ENCODE data around the gene TTC36.
"Not testable (repeated sequence)": the region's sequence is repeated elsewhere in the genome, so short reads cannot be mapped to it uniquely, and the experiment has no call there.

Gene TTC36

GRCh38 chr11:118532091-118532490 lies 4.8 kb downstream of the TTC36 start:
- no peak for DNase-seq (ENCODE audit: low read depth)

GRCh38 chr11:118532852-118533768 lies 5.8 kb downstream of the TTC36 start:
- DNase-seq (ENCODE audit: low read depth), result no peak

GRCh38 chr11:118533769-118534729 lies 6.8 kb downstream of the TTC36 start:
- no peak for DNase-seq (ENCODE audit: low read depth)

- no peak for DNase-seq (ENCODE audit: low read depth)
Measured at GRCh38 chr11:118535261-118535660, 8.0 kb downstream of the TTC36 start.

- DNase-seq (ENCODE audit: low read depth), result no peak
Measured at GRCh38 chr11:118536726-118537125, 9.5 kb downstream of the TTC36 start.

GRCh38 chr11:118537409-118537980 lies 10.2 kb downstream of the TTC36 start:
- no peak for DNase-seq (ENCODE audit: low read depth)

- DNase-seq (ENCODE audit: low read depth), result no peak
Measured at GRCh38 chr11:118544010-118544646, 16.9 kb downstream of the TTC36 start.

- DNase-seq (ENCODE audit: low read depth), result no peak
Measured at GRCh38 chr11:118544647-118545010, 17.4 kb downstream of the TTC36 start.

GRCh38 chr11:118545533-118545932 lies 18.3 kb downstream of the TTC36 start:
- no peak for DNase-seq (ENCODE audit: low read depth)

- no peak for DNase-seq (ENCODE audit: low read depth)
Measured at GRCh38 chr11:118547132-118547531, 19.9 kb downstream of the TTC36 start.

- no peak for DNase-seq (ENCODE audit: low read depth)
Measured at GRCh38 chr11:118552341-118552740, 25.1 kb downstream of the TTC36 start.

- DNase-seq (ENCODE audit: low read depth), result no peak
Measured at GRCh38 chr11:118560806-118561205, 33.5 kb downstream of the TTC36 start.

GRCh38 chr11:118565051-118565450 lies 37.8 kb downstream of the TTC36 start:
- DNase-seq (ENCODE audit: low read depth), result no peak

- DNase-seq (ENCODE audit: low read depth), result no peak
Measured at GRCh38 chr11:118569670-118570069, 42.4 kb downstream of the TTC36 start.

- DNase-seq (ENCODE audit: low read depth), result no peak
Measured at GRCh38 chr11:118570787-118571186, 43.5 kb downstream of the TTC36 start.

GRCh38 chr11:118571701-118572060 lies 44.4 kb downstream of the TTC36 start:
- DNase-seq (ENCODE audit: low read depth), result not testable (repeated sequence)

GRCh38 chr11:118572061-118572980 lies 45.0 kb downstream of the TTC36 start, which contains the start of gene ARCN1:
ARCN1 (plus strand) TSS chr11:118572409; CDS start chr11:118572548, 139 bp downstream.
- DNase-seq (ENCODE audit: low read depth), result no peak

GRCh38 chr11:118572981-118573550 lies 45.8 kb downstream of the TTC36 start:
- no peak for DNase-seq (ENCODE audit: low read depth)

GRCh38 chr11:118574636-118575035 lies 47.4 kb downstream of the TTC36 start:
- DNase-seq (ENCODE audit: low read depth), result no peak

- not testable (repeated sequence) for DNase-seq (ENCODE audit: low read depth)
Measured at GRCh38 chr11:118577995-118578394, 50.7 kb downstream of the TTC36 start.

Data from non-pigmented ciliary epithelial cell (primary cell).